Fibroblast of skin of right biceps (primary cell): ENCODE results near the gene P4HA3.

Source experiments
- DNase-seq: peaks from one replicate; pipeline ENCODE4 v3.0.0-alpha.2; 2013

The P4HA3 gene

DNA sequence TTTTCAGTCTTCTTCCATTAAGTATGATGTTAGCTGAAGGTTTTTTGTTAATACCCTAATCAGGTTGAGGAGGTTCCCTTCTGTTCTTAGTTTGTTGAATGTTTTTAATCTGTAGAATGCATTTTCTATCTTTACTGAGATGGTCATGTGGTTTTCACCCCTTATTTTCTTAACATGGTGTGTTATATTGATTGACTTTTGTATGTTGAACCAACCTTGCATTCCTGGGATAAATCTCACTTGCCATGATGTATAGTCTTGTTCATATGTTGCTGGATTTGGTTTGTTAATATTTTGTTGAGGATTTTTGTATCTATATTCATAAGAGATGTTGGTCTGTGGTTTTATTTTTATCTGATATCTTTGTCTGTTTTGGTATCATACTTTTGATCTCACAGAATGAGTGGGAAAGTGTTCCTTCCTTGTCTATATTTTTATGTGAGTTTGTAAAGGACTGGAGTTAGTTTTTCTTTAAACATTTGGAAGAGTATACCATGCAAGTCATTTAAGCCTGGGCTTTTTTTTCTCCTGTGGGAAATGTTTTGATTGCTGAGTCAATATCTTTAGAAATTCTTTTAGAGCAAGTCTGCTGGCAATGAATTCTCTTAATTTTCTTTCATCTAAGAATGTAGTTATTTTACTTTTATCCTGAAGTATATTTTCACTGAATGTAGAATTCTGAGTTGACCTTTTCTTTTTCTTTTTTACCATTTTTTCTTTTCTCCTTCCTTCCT is 5.5 kb upstream of the P4HA3 start:
- DNase-seq = peak; percentile 74

DNA sequence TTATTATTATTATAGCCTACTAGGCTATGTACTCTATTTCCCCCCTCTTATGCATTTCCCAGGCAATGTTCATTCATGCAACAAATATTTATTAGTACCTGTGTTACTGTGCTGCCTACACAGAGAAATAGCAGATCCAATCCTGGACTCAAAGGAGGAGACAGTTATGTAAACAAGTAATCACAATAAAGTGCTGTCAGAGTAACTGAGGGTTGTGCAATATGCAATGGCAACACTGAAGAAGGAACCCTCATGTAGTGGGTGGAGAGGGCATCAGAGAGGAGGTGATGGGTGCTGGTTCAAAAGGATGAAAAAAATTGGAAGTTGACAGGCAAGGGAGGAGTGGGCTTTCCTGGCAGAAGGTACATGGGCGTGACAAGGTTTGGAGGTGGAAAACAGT is 886 bp upstream of the P4HA3 start:
- no peak for DNase-seq

DNA sequence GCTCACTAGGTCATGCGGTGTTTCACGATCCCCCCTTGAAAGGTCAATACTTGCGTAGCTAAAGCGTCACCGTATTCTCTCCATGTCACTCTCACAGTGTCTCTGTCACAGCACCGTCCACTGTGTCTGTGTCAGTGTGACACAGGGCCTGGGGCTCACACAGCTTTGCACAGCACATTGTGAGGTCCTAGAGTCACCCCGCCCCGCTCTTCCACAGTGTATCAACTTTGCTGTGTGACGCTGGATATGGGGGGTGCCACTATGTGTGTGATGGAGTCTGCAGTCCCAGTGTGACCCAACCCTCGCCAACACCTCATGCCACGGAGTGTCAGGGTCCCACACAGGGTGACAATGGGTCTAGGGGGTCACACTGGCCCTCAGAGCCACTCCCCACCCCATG is 583 bp downstream of the P4HA3 start:
- DNase-seq = no peak

DNA sequence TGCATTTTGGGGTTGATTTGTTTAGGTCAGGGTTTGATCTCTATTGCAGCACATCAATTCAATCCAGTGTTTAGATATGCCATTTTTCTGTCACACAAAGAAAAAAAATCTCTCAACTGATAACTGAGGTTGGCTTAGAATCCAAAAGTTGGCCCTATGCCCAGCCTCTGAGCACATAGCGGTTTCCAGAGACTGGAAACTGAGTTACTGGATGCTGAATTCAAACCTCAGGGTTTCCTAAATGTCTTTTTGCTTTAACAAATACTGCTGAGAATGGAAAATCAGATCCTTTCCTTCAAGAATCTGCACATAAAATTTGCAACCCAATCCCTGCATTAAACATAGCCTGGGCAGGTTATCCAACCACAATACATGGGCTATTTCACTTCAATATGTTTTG is 4.0 kb downstream of the P4HA3 start:
- DNase-seq = peak; percentile 76

- no peak for DNase-seq
Observed at GRCh38 chr11:74306435-74307175, 4.8 kb downstream of the P4HA3 start.

DNA sequence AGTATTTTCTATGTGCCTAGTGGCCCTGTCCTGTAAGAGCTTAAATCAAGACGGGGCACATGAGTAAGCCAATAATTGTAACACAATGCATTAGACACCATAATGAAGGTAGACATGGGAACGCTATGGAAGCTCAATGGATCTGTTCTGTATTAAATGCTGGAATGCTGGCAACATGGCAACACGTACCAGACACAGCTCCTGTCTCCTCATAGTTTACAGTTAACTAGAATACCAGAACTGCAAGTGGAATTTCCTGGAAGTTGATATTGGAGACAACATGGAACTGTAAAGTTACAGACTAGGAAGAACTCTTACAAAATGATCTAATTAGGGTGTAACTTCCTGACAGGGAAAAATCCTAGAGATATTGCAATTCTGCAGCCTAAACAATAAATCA is 12.4 kb downstream of the P4HA3 start:
- peak; percentile 35 for DNase-seq

DNA sequence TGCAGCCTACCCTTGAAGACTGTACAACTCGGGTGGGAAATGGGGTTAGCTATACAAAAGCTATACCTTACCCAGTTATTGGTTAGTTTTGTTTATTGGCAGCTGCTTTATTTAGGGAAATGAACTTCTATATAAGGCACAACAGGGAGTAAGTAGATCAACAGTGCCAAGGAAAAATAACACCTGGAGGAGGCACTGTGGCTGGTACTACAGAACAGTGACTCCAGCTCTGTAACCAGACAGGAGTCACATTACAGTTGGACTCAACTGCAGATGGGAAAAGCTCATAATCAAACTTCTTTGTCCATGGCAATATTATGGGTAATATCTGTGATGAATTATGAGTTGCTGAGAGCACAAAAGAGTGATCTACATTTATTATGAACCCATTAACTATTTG is 14.0 kb downstream of the P4HA3 start:
- no peak for DNase-seq

- peak; percentile 41 for DNase-seq
Observed at GRCh38 chr11:74288911-74289310, 22.5 kb downstream of the P4HA3 start.

- DNase-seq = peak; percentile 96
Observed at GRCh38 chr11:74288161-74288560, 23.3 kb downstream of the P4HA3 start.

GRCh38 chr11:74284466-74284865 is 27.0 kb downstream of the P4HA3 start:
- peak; percentile 59 for DNase-seq

DNA sequence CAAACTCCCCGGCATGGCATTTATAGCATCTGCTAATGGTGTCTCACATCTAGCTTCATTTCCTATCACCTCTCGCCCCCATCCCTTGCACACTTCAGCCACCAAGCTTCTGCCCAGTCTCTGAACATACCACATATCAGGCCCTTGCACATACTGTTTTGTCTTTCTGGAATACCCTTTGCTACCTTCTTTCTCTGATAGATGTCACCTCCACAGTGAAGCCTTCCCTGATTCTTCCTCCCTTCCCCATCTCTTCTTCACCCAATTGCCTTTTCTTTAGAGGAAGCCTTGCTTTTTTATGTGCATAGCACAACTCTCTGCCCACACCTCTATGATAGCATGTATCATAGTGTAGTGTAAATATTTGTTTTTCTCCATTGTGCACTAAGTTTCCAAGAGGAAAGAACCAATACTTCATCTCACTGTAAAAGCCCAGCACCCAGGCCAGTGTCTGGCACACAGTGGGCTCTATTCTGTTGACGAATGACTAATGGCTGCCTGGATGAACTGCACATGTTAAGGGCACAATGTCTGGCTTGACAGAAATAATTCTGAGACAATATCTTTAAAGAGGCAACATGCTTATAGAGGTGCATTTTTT is 27.8 kb downstream of the P4HA3 start:
- no peak for DNase-seq

- DNase-seq = peak; percentile 56
Observed at GRCh38 chr11:74282914-74283371, 28.5 kb downstream of the P4HA3 start.

DNA sequence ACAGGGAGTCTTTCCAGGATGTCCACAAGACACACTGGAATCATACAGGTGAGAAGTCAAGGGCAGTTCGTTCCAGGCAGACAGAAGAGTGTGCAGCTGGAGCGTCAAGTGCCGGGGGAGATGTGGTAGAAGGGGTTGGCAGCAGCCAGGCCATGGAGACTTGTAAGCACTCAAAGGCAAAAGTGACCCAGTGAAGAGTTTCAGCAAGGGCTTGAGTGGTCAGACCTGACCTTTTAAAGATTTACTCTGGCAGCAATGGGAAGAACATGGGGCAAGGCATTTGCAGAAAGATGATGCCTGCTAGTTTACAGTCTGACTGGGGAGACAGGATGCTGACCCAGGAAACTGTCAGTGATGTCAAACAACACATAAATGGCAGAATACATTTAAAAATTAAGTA is 29.0 kb downstream of the P4HA3 start:
- no peak for DNase-seq

DNA sequence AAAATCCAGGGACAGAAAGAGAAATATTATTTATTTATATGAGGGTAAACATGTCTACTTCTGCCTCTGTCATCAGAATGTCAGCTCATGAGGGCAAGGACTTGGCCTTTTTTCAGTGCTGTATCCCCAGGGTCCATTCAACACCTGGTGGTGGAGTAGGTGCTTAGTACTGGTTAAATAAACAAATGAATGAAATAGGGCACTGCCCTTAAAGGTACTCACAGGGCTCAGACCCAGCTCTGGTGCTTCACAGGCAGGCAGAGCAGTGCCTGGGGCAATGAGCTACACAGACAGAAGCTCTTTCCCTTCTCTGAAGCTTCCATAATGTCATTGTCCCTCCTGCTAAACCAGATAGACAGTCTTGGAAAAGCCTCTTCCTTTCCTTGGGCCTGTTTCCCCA is 30.9 kb downstream of the P4HA3 start:
- DNase-seq = no peak

DNA sequence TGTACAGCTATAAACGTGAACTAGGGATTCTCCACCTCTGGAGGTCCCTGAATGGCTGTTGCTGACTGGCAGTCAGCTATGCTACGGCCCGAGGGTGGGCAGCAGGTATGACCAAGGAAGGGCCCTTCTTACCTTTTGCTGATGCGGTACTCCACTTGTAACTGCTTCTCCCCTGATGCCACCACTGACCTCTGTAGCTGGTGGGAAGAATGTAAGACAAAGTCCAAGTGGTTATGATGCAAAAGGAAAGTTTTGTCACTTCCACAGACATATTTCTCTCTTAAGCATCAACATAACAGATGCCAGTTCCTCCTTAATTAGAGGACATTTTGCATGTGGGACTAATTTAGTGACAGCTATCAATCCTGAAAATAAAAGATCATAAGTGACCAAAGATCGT is 32.2 kb downstream of the P4HA3 start:
- DNase-seq = no peak

GRCh38 chr11:74278721-74279161 is 32.7 kb downstream of the P4HA3 start:
- DNase-seq = peak; percentile 100

DNA sequence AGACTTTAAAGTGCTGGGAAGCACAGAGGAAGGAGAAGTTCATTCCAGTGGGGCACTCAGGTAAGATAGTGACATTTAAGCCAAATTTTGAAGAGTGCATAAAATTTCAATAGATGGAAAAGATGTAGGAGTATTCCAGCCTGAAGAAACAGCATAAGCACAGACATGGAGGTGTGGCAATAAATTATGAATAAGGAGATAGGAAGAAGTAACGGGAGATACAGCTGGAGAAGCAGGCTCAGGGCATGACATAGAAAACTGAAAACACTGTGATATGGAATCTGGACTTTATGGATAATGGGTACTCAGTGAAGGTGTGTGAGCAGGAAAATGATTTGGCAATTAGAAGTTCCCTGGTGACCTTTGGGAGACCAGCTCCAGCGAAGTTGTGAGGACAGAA is 33.3 kb downstream of the P4HA3 start:
- no peak for DNase-seq

- peak; percentile 80 for DNase-seq
Observed at GRCh38 chr11:74276581-74276980, 34.9 kb downstream of the P4HA3 start.

DNA sequence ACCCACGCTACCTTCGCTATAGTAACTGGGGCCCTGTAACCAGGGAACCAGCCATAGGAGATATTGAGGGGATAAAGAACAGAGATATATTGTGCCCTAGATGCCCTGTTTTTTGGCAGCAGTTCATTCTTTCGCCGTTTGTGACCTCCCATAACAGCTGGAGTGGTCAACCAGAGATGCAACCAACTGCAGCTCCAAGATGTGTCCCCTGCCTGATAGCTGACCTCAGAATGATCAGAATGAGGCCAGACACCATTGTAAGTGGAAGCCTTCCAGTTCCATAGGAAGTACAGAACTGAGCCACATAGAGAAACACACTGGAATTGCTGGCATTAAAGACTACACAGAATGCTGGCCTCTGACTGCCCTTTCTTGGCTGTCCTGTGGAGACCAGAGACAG is 39.2 kb downstream of the P4HA3 start:
- no peak for DNase-seq

DNA sequence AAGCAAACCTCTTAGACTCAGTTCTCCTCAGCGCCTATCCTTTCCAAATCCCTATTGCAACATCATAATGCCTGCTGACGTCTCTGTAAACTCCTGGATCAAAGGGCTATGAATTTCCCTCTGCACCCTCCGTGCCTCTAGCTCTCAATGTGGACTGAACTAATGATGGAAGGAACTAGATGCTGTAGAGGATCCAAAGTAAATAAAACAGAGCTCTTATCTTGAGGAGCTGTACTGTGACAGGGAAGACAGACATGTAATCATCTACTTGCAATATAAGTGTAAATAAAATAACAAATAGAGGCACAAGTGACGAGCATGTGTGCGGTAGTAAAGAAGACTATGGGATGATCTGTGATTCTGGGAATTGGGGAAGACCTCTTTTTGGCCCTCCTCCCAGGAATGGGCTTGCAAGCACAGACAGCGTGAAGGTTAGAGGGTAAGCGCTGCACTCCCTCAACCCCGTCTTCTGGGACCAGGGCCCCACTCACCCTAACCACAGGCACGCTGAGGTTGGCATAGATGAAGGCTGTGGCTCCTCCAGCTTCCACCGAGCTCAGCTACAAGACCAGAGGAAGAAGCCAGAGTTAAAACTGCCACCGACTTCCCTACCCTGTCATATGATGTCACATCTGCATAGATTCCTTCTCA is 42.2 kb downstream of the P4HA3 start:
- peak; percentile 79 for DNase-seq

DNA sequence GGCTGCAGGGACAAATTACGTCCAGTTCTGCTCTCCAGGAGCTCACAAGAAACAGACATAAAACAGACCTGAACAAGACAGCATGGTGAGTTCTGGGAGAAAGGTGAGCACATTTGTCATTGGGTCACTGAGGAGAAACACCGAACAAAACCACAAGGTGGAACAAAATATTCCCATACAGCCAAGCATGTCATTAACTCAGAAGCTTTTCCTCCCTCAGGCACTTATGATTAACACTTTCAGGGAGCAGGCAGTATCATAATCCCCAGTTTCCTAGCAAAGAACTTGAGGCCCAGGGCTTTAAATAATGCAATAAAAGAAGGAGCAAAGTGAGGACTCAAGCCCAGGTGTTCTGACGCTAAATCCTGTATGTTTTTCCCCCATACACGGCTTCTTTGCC is 43.0 kb downstream of the P4HA3 start:
- DNase-seq = no peak

- no peak for DNase-seq
Observed at GRCh38 chr11:74267014-74267413, 44.4 kb downstream of the P4HA3 start.

DNA sequence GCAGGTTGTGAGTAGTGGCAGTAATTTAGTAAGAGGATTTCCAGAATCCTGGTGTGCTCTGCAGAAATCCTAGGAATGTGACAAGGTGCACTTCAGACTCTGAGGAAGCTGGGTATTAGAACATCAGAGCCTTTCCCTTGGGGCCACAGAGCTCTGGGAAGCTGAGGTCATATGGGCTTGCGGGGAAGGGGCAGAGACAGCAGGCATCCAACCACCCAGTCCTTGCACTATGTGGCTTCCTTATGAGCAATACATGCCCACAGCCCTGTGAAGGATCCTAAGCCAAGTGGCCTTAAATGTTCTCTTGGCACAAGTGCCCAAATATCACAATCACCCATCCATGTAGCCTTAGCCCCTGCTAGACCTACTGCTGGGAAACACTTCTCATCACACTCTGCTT is 46.2 kb downstream of the P4HA3 start:
- DNase-seq = no peak

GRCh38 chr11:74262725-74263124 is 48.7 kb downstream of the P4HA3 start:
- DNase-seq = no peak
